ENCODE results near the gene B3GNT9.

DNA sequence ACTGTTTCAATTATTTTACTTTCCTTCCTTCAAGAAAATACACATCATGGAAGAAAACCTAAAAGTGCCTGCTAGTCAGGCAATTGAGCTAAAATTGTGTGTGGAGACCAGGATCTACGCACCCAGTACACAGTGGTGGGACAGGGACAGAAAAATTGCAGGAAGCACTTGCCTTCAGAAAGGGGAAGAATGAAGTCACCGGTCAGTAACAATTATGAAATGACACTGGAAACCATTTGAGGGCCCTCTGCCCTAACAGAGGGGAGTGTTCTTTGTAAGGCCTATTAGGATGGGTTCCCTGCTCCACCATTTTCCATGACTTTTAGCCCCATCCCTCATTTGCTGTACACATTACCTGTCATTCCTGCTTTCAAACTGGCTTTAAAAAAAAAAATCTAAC lies 45.6 kb downstream of the B3GNT9 start:
- TF ChIP-seq CTCF (IDR thresholded peaks at IDR 0.05) (no peak), POLR2A (IDR thresholded peaks at IDR 0.05) (no peak), POLR2AphosphoS5 (IDR thresholded peaks at IDR 0.05) (no peak)
